HG03025 (cell line): ENCODE data around the gene CRYBG1.
"Not testable (repeated sequence)": the region's sequence is repeated elsewhere in the genome, so short reads cannot be mapped to it uniquely, and the experiment has no call there.

Experiments used
- ATAC-seq: cut with Tn5 transposase; IDR thresholded peaks from one replicate; pipeline ENCODE4 v1.9.1; 2021; ENCODE audit warnings: mild to moderate bottlenecking, moderate library complexity; ENCODE audit not compliant: unreplicated experiment, low FRiP score

CRYBG1 gene

DNA sequence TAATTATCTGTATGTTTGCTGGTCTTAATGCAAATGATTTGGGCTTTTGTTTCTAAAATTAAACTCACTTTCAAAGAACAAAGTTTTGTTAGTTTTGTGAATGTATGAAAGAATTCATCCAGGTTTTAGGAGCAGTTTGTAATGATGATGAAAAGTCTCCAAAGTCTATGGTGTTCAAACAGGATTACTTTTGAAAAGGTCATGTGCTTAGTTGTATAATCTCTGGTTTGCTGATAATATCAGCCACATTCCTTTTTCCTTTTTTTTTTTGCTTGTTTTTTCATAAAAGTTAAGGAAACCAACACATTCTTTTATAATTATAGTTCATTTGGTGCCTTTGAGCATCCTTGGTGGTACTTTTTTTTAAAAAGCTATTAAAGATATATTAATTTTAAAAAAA lies 179.9 kb downstream of the CRYBG1 start:
- no peak for ATAC-seq

DNA sequence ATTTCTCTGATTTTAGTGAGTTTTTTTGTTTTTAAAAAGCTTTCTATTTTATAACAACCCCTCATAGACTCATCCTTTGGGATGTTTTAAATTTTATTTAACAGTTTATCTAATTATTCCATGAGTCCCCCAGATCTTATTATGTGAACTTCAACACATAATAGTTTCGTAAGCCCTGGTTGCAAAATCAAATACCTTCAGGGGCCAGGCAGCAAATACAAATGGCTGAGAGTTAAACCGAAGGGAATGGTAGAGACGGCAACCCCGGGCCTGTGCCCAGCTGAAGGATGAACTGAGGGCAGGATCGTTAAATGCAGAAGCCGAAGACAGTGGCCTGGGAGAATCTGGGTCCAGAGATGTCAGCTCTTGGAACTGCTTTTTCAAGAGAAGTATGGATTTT lies 180.4 kb downstream of the CRYBG1 start:
- no peak for ATAC-seq

DNA sequence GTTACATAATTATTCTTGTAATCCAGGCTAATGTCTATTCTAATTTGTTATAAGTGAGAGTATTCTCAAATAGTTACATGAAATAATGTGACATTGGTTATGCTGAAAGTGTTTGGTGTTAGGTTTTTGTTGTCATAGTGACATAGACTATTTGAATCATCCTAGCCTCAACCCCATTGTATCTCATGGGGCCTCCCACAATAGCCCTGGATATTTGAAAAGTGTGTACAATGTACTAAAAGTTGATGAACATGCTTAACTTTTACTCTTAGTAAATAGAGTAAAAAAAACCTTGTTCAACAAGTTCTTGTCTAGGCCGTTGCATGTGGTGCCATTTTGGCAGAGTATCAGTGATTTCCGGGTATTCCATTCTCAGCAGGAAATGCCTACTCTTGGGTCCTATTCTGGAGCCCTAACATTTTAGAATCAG lies 185.8 kb downstream of the CRYBG1 start:
- ATAC-seq, result no peak

DNA sequence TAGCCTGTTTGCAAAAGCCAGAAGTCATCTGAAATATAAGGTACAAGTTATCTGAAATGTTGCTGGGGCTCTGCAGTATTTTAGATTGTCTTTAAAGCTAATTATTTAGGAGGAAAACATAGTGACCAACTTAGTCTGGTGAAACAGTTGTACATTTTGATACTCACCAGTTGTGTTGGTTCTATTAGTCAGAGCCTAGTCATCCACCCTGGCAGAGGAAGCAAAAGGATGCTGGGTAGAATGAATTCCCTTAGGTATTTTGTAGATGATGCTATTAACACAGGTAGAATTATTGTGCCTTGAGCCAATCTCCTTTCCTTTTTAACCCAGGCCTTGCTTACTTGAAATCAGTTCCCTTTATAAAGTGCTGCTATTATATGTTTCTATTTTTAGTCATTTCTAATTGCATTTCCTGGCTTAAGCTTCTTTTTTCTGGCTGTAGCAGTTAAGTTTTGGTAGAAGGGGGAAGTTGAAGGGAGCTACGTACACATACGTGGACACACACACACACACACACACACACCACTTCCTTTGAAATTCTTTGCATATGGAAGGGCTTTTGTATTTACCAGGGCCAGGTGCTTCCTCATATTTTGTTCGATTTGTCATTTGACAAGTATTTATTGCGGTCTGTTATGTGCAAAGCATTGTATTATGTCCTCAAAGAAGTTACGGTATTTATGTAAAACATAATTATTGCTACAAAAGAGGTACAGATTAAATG lies 186.3 kb downstream of the CRYBG1 start:
- ATAC-seq, result no peak

DNA sequence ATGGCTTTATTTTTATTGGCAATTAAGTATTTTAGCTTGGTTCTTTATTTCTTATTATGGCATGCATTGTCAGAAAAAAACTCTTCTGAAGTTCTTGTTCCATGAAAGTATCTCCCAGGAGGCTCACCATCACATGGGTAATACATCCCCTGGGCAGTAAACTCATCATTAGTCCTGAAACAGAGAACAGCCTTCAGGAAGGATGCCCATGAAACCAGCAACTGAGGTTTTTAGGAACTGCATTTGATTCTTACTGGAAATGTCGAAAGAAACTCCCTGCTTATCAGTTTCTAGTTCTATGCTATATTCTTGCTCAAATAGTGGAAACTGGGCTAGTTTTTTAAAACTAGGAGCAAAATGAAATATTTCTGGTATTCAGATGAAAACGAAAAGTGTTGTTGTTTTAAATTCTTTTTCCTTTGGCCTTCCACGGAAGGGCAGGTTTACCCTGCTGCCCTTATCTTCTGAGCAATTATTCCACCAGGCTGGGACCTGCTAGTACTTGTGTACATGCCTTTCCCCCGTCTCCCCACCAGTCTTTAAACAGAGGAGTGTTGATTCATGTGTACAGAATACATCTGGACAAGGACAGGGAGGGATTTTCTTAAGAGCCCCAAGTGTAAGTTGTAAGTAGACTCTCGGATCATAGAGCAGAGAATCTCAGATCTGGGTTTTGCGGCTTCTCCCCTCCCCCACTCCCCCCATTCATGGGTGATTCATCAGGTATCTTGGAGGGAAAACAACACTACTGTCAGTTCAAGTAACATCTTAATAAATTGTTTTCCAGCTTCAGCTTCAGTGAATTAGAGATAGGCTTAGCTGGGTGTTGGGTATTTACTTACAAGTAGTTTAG lies 187.3 kb downstream of the CRYBG1 start:
- ATAC-seq, result no peak

DNA sequence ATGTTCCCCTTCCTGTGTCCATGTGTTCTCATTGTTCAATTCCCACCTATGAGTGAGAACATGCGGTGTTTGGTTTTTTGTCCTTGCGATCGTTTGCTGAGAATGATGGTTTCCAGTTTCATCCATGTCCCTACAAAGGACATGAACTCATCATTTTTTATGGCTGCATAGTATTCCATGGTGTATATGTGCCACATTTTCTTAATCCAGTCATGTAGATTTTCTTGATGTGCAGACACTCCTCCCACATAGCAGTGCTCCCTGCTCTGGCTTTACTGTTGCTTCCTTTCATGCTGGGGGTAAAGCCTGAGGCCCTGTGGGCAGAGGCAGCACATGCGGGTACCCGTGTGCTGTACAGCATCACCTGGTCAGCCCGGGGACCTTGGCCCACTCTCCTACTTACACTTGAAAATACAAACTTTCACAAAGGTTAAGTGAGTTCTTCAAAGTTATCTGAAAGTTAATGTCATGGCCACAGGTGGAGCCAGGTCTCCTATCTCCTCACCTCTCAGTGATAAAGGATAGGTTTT lies 188.5 kb downstream of the CRYBG1 start:
- not testable (repeated sequence) for ATAC-seq

DNA sequence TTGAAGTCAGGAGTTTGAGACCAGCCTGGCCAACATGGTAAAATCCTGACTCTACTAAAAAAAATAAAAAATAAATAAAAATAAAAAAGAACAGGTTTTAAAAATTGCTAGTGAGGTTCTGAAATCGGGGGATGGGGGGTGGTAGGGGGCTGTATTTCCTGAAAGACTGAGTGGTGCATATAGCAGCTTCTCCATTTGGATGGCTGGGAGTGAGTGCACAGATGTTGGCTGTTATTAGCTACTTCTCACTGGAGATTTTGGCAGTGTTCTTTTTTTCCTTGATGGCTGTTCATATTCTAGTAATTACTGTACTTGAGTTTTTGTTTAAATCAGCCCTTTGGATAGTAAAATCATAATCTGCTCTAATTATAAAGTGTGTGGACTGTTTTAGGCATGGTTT lies 189.0 kb downstream of the CRYBG1 start:
- ATAC-seq, result no peak

DNA sequence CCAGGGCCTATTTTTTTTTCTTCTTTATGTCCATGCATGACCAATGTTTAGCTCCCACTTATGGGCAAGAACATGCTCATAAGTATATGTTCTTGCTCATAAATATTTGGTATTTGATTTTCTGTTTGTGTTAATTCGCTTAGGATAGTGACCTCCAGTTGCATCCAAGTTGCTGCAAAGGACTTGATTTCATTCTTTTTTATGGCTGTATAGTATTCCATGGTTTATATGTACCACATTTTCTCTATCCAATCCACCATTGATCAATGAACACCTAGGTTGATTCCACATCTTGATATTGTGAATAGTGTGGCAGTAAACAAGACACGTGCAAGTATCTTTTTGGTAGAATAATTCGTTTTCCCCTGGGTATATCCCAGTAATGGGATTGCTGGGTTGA lies 190.6 kb downstream of the CRYBG1 start:
- no peak for ATAC-seq

DNA sequence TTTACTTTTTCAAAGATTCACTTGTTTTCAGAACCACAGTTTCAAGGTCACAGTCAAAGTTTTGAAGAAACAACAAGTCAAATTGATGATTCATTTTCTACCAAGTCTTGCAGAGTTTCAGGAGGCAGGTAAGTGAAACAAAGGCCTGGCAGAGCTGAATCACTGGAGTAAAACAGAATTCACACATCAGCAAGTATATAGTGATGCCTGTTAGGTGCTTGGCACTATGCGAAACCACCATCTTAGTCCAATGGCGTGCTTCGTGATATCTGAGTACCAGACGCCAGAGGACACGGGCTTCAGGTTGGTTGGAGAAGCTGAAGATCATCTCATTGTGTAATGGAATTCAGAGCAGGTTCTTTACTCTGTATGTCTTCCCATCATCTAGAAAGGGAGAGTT lies 192.9 kb downstream of the CRYBG1 start:
- no peak for ATAC-seq

DNA sequence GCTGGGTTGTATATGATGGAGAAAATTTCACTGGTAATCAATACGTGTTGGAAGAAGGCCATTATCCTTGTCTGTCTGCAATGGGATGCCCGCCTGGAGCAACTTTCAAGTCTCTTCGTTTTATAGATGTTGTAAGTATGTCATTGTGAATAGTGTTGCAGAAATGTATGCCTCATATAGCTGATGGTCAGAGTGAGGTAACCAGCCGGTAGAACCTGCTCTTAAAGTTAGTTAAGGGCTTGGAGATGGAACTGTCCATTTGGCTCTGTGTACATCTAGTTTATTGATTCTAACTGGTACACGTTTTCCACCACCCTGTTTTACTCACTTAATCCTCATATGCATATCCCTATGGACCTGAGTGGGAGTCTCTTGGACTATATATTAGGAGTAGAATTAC lies 195.2 kb downstream of the CRYBG1 start:
- ATAC-seq, result no peak

DNA sequence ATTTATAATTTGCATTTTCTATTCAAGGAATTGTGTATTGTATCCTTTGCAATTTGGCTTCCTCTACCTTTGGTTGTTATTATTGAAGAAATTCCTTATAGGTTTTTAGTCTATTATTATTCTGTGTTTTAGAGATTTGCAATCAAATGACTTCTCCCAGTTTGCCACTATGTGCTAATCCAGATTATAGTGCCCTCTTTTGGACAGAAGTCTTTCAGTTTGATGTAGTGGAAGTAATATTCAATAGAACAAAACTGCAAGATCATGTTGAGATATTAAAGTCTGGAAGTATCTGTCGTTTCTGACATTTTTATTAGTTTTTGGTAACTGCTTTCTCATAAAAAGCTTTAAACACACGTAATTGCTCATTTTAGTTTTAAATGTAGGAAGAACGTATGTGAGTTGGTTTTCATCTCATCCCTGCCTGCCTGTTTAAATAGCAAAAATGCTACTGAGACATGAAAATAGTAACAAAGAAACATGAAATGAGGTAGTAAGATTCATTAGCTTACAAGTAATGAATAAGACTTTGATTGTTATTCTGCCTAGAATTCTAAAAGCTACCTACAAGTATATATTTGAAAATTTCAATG lies 195.9 kb downstream of the CRYBG1 start:
- ATAC-seq, result no peak

DNA sequence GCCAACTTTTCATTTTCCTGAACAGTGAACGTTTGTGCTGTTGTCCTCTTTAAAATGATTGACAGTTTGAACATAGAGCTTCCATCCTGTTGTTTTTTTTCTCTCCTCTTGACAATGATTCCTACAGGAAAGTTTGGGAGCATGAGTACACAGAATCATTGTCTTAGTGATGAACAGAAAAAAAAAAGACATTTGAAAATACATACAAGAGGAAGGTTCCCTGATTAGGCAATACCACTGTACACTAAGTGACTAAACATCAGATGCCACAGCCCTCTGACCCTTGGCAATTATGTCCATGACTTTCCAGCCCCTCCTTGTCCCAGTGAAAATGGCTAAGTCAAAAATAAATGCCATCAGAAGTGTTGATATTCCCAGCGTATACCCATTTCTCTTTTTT lies 197.3 kb downstream of the CRYBG1 start:
- no peak for ATAC-seq

DNA sequence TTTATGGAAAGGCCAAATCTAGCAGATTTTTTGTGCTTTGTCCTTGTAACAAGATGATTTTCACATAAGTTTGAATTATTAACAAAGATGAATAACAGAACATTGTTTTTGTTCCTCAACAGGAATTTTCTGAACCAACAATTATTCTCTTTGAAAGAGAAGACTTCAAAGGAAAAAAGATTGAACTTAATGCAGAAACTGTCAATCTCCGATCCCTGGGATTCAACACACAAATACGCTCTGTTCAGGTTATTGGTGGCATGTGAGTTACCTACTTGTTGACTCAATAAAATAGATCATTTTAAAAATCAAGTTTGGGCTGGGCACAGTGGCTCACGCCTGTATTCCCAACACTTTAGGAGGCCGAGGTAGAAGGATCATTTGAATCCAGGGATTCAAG lies 197.8 kb downstream of the CRYBG1 start:
- no peak for ATAC-seq

DNA sequence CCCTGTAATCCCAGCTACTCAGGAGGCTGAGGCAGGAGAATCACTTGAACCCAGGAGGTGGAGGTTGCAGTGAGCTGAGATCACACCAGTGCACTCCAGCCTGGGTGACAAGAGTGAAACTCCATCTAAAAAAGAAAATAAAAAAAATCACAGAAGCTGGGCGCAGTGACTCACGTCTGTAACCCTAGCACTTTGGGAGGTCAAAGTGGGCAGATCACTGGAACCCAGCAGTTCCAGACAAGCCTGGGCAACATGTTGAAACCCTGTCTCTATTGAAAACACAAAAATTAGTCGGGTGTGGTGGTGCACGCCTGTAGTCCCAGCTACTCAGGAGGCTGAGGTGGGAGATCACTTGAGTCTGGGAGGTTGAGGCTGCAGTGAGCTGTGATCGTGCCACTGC lies 199.1 kb downstream of the CRYBG1 start:
- ATAC-seq, result not testable (repeated sequence)

DNA sequence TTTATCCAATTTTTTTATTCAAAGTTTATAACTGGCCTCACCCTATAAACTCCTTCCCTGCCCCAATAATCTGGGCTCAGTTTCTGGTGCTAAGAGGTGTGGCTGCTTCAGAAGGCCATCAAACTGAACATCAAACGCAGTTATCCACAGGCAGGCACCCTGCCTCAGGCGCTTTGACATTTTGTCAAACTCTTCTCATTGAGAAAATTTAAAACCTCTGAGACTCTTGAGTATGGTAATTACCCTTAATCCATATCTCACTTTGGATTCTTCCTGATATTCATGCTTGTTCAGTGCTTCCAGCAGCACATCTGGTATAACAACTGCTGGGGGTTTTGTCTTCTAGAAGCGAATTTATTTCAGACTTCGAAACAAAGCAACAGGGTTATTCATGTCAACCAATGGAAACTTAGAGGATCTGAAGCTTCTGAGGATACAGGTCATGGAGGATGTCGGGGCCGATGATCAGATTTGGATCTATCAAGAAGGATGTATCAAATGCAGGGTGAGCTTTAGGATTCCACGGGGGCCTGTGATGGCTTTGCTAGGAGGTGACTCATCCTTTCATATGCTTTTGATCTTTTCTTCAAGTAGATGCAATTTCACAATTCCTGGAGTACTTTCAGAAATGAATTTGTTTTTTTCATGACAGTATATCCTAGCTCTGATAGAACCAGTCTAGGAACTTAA lies 200.6 kb downstream of the CRYBG1 start:
- no peak for ATAC-seq

DNA sequence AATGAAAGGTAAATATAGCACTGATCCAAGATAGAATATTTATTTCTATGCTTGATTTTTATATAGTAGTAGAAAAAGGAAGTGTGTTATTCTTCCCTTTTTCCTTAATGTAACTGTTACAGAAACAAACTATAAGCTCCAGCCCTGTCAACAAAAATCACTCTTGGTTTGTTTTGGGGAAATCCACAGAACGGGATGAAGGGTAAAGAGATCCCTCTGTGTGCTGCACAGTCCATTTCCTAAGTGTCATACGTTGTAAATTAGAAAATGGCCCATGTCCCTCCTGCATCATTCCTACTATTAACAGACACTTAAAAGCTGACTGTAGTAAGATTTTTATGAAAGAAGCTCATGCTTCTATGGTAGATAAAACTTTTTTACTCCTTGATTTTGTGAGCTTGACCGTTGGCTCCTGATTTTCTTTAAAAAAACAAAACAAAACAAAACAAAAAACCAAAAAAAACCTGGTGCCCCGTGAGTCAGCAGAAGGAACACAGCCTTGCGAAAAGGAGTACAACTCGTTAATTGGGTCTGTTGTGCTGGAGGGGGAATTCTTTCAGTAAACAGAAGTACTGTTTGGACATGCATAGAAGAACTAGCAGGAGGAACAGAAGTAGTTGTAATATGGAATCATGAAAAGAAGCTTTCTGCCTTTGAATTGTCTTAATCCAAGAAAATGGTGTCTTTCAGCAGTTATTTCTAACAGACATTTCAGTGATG lies 201.3 kb downstream of the CRYBG1 start:
- no peak for ATAC-seq

DNA sequence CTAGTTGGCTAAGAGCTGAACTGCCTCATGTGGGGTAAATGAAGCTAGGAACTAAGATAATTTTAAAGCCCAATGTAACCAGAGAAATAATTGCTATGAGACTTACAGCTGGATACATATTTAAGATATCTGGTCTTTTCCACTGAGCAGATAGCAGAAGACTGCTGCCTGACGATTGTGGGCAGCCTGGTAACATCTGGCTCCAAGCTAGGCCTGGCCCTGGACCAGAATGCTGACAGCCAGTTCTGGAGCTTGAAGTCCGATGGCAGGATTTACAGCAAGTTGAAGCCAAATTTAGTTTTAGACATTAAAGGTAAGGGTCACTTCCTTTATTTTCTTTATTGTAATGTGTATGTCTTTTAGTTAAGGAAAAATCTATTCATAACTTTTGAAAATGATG lies 203.1 kb downstream of the CRYBG1 start:
- no peak for ATAC-seq

DNA sequence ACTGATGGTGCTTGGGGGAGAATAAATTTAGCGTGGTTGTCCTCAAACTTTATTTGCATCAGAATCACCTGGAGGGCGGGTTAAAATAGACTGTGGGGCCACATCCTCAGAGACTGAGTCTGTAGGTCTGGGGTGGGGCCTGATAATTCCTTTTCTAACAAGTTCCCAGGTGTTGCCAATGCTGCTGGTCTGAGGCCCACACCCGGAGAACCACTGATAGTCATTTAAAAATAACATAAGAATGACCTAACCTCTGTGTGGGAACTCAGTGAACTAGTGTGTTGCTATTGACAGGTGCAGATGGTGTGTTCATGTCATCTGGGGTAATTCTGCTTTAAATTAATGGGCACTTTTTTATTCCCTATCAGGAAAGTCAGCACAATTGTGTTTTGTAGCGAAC lies 204.0 kb downstream of the CRYBG1 start:
- no peak for ATAC-seq

DNA sequence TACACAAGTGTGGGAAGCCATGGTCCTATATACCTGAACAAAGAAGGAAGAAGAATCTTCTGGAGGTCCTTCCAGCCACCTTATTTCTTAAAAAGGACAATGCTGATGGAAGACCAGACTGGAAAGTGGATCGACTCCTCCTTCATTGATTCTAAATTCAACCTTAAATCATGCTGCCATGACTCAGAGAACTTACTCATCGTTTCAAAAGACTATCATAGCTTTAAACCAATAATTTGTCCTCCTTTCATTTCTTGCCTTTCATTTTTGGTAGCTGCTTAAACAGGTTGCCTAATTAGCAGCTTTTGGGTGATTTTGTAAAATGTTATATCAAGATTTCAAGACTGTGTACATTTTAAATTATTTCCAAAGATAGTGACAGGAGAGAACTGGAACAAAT lies 208.0 kb downstream of the CRYBG1 start:
- ATAC-seq, result no peak

DNA sequence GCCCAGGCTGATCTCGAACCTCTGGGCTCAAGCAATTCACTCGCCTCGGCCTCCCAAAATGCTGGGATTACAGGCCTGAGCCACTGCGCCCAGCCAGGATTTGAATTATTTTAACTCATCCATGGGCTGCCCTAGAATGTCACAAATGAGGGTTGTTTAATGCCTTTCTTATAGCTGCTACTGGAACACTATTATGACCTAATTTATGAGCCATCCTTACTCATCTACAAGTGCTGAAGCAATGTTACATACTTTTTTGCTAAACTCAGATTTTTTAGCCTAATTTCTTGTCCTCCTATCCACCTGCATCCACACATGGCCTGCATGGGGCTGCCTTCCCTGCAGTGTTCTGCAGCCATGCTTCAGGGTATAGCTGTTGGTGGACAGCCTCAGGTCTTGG lies 208.9 kb downstream of the CRYBG1 start:
- no peak for ATAC-seq
